Activated CD8-positive, alpha-beta memory T cell treated with anti-CD3 and anti-CD28 coated beads for 24 hours (primary cell): Measurements from ENCODE around the gene FANCF.
"Not testable (repeated sequence)": the region's sequence is repeated elsewhere in the genome, so short reads cannot be mapped to it uniquely, and the experiment has no call there.

Experiments used
- DNase-seq: peaks from one replicate; pipeline ENCODE4 v3.0.0-alpha.2; 2020

The FANCF gene, protein sequence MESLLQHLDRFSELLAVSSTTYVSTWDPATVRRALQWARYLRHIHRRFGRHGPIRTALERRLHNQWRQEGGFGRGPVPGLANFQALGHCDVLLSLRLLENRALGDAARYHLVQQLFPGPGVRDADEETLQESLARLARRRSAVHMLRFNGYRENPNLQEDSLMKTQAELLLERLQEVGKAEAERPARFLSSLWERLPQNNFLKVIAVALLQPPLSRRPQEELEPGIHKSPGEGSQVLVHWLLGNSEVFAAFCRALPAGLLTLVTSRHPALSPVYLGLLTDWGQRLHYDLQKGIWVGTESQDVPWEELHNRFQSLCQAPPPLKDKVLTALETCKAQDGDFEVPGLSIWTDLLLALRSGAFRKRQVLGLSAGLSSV

DNA sequence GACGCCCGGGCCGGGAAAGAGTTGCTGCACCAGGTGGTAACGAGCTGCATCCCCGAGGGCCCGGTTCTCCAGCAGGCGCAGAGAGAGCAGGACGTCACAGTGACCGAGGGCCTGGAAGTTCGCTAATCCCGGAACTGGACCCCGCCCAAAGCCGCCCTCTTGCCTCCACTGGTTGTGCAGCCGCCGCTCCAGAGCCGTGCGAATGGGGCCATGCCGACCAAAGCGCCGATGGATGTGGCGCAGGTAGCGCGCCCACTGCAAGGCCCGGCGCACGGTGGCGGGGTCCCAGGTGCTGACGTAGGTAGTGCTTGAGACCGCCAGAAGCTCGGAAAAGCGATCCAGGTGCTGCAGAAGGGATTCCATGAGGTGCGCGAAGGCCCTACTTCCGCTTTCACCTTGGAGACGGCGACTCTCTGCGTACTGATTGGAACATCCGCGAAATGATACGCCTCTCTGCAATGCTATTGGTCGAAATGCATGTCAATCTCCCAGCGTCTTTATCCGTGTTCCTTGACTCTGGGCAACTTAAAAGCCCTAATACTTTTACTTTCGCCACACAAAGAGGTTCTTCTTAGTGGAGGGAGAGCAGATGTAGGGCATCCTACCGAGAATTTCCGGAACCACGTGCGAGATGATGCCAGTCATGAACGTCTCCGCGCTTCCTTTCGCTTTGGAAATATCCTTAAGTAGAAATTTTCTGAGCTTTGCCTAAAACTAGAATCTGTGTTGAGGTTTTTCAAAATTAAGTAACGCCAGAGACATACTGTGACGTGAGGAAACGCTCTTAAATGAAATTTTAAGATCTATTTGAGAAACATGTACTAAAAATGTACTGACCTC, at the start of gene FANCF:
TSS of gene FANCF (minus strand) at position 376 of the 840 bp plus-strand sequence. CDS start at position 363, 13 bp downstream.
- DNase-seq = peak; percentile 95

DNA sequence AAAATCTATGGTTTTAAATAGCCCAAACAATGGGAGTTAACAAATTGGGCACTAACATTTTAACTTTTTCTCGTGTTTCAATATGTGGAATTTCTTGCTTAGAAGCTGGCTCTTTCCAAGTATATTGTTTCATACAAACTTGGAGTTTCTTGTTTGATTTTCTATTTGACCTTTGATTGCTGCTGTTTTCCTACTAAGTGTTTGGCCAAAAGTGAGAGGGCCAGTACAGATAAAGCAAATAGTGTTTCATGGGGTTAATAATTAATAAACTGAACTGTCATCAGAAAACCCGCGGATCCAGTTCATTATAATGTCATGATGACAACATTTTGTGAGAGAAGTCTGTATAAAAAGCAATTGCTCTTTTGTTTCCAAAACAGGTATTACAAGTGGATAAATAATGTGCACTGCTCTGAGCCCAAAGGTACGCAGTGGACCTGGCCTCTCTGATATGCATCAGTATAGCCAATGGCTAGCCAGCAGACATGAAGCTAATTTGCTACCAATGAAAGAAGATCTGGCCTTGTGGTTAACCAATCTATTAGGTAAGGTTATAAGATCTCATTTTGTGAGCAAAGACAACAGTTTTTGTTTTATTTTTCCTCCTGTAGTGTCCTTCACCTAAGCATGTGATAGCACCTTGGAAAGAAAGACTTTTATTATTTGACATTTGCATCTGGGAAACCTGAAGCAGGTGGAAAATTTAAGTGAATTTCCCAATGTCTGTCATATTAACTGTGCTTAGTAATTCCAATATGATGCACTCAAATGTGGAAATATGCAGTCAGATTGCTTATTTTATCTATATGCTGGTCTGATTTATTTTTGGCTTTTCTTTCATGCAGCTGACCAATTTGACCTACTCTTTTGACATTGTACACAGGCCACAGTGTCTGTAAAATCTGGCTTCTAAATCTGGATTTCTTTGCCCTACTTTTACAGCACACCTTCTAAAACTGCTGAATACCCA, 49.1 kb upstream of the FANCF start:
- DNase-seq = no peak

DNA sequence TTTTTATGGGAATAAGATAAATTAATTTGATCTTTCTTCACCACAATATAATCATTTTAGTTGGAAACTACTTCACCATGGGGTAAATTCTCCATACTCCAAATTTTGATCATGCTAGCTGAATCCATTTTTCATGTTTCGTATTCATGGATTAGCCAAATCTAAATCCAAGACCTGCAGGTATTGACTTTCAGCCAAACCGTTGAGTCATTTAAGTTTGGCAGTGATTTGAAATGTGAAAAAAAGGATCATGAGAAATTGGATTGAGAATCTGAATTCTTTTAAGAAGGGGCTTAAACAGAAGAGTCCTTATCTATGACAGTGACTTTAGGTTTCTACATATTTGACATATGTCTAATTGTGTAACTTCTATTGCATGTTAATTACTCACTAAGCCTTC, 46.1 kb upstream of the FANCF start:
- no peak for DNase-seq

DNA sequence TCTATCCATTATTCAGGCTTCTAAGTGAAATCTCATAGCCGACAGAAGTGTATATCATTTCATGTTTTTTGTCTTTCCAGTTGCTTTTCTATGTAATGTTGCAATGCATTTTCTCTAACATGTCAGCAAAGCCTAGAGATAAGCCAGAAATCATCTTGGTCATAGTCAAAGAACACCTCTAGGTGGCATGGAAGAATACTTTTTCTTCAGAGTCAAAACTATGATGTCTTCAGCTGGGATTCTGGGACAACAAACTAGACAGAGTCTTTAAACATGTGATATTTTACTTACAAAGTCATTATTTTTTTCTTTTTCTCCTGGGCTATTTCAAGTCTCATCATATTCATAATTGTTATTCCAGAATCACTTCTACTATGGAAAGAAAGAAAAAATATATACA, 45.2 kb upstream of the FANCF start:
- DNase-seq = no peak

DNA sequence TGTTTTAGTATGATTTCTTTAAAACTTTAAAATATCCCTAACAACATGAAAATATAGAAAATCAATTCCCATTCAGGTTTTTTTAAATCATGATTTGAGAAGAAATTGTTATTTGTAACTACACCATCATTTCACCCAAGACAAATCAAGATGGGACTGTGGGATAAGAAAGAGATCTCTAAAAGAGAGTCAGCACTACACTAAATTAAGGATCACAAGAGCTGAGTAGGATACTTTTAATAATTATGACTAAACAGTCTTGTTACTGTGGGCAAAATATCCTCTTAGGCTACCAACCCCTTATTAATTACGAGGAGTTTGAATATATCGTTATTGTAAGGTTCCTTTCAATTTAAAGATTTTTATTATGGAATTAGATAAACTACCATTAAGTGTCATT, 43.7 kb upstream of the FANCF start:
- no peak for DNase-seq

DNA sequence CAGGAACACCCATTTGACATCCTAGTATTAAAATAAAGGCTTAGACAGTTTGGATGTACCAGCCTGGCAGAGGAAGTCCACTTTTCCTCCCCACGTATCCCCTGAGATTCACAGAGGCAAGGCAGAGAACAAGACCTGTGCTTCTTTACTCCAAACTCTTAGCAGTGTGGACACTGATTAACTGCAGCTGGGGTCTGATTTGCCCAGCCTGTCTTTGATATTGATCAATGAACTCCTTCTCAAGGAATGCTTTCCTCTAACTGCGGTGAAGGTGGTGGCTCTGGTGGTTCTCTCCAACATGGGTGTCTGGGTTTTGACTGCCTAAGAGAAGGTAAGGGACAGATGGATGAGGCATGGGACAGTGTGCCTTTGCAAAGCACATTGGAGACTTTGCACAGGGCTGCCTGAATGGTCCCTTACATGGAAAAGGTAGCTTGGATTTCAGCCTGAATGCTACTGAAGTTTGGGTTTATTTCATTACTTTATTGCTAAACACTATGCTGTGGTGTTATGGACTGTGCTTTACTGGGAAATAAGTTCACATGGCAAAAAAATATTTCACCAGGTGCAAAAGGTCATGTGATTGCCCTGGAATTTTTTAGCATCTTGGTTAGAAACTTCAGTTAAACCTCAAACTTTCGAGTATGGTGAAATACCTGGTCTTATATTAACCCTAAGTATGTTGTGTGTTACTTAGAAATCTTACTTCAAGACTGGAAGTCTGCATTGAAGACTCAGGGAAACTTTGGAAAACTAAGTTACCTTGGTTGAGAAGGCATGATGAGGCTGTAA, 42.6 kb upstream of the FANCF start:
- no peak for DNase-seq

DNA sequence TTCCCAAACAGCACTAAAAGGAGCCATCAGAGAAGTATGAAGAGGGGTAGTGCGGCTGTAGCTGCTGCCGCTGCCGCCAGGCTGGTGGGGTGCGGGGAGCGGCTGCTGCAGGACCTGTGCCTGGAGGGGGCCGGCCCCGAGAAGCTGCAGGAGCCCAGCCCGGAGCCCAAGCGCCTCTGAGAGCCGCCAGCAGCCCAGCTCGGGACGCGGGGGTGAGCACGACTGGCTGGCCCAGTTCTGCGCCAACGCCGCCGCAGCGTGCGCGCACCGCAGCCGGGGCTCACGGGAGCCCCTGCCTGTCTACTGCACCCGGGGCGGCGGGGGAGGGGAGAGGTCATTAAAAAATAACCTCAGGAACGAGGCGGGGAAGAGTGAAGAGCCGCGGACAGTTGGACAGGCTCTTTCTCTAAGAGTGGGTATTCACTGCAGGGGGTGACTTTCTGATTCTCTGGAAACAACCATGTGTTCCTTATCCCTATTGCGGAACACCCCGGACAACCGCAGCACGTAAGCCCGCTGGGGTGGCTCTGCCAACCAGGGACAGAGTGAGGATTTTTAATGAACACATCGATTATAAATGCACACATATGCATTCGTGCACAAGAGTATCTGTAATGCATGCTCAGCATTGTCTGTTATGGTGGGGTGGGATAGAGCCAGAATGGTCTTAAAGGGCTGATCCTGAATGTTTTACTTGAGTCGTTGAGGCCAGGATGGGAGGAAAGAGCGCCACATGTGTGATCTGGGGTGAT, 41.2 kb upstream of the FANCF start:
- DNase-seq = peak; percentile 67

DNA sequence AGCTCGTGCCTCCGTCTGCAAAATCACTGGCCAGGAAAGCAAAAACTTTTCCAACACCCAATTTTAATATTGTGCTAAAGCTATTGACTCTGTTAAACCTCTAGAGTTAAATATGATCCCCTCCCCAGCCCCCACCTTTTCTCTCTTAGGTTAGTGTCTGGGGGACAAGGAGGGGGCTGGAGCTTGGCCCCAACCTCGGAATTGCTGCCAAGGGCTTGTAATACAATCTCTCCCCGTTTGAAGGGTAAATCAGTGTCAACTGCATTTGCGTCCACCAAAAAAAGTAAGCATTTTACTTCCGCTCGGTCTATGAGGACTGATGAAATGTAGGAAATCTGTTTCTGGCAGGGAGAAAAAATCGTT, 40.7 kb upstream of the FANCF start, which contains the start of gene GAS2:
TSS of gene GAS2 (plus strand) at position 287 of the 363 bp plus-strand sequence. CDS start 8,259 bp downstream, outside the sequence.
- no peak for DNase-seq

DNA sequence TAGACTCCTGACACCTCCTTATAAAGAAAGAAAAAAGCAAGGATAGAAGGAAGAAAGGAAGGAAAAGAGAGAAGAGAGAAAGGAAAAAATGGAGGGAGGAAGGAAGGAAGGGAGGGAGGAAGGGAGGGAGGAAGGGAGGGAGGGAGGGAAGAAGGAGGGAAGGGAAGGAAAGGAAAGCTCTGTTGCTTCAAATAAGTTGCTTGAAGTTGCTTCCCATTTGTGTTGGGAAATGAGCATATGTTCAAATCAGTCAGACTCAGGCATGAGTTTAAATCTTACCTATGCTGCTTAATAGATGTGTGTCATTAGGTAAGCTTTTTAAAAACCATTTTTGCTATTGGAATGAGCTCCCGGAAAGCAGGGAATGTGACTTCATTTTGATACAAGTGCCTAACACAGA, 34.2 kb upstream of the FANCF start:
- no peak for DNase-seq

DNA sequence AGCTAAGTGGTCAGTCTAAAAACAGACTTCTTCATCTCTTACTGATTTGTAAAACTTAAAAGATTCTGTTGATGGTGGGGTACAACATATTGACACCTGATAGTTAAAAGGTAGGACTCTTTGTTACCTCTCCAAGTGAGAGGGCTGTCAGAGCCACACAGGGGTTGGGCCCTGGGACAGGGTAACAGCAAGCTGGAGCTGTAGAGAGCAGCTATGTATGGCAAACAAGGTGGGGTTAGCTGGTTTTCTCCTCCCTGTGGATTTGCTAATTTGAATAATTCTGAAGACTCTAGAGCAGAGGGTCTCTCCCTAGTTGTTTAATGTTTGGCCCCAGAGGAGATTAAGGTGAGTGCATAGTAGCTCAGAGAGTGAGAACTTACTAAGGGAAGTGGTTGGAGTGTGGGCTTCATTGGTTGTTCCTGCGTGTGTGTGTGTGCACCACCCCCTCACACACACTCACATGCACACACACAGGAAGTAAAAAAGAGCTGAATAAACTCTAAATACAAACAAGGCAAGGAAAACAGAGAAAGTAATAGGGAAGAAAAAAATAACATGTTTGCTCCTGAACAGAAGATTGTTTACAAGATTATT, 31.6 kb upstream of the FANCF start:
- DNase-seq = no peak

DNA sequence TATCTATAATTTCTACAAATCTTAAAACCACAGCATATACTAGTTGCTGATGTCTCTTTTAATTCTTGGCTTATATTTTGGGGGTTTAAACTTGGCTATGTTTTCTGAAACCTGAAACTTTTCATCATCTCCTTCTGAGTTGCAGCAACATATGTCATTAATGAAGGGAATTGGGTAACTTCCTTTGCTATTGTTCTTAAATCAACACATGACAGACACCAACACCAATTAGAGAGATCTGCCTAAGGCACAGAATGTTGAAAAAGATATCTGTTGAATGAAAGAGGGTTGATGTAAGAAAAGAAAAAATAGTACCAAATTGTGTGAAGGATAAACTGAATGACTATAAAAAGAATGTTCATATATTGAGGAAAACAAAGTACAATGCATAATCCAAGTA, 30.5 kb upstream of the FANCF start:
- DNase-seq = no peak

DNA sequence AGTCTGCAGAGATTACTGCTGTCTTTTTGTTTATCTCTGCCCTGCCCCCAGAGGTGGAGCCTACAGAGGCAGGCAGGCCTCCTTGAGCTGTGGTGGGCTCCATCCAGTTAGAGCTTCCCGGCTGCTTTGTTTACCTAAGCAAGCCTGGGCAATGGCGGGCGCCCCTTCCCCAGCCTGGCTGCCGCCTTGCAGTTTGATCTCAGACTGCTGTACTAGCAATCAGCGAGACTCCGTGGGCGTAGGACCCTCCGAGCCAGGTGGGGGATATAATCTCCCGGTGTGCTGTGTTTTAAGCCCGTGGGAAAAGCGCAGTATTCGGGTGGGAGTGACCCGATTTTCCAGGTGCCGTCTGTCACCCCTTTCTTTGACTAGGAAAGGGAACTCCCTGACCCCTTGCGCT, 26.7 kb upstream of the FANCF start:
- not testable (repeated sequence) for DNase-seq

DNA sequence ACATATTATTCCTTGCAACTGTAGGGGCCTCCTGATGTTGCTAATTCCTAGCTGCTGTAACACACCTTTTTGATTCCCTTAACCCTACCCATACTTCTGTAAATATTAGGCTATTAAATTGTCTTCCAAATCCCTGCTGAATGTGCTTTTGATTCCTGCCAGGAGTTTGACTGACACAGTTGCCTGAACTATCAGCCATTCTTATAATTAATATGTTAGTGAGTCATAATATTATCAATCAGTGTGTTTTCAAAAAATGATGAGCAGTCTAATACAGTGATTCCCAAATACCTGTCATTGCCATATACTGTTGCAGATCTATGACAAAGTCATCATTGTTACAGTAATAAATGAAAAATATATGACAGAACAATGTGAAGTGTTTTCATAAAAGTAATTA, 15.9 kb upstream of the FANCF start:
- DNase-seq = no peak

DNA sequence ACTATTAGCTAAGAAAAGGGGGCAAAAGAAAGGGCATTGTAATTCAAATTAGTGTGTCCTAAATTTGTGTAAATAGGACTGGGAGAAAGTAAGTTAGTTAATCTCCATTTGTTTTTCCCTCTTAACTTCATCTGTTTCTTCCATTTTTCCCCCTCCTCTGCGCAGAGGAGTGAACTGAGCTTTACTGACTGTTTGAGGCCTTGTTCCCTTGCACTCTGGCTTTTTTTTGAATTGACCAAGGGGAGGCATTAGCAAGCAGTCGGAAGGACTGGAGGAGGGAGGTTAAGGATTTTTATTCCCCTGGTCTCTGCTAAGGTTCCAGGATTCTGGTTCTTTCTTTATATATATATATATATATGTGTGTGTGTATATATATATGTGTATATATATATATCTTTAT, 15.2 kb upstream of the FANCF start:
- DNase-seq = no peak

DNA sequence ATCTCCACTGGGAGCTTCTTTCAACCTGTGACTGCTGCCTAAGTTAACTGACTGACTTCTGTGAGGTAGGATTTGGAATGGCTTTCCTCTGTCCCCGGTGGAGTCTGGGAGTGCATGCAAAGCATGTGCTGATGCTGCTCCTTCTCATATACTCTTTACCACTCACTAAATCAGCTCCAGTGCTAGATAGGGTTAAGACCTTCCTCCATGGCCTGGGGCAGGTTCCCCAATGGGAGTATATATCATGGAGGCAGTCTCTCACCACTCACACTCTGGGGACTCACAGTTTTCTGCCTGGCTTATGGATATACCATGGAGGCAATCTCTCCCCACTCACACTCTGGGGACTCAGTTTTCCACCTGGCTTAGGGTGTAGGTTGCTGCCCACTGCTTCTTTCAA, 10.1 kb upstream of the FANCF start:
- DNase-seq = no peak

DNA sequence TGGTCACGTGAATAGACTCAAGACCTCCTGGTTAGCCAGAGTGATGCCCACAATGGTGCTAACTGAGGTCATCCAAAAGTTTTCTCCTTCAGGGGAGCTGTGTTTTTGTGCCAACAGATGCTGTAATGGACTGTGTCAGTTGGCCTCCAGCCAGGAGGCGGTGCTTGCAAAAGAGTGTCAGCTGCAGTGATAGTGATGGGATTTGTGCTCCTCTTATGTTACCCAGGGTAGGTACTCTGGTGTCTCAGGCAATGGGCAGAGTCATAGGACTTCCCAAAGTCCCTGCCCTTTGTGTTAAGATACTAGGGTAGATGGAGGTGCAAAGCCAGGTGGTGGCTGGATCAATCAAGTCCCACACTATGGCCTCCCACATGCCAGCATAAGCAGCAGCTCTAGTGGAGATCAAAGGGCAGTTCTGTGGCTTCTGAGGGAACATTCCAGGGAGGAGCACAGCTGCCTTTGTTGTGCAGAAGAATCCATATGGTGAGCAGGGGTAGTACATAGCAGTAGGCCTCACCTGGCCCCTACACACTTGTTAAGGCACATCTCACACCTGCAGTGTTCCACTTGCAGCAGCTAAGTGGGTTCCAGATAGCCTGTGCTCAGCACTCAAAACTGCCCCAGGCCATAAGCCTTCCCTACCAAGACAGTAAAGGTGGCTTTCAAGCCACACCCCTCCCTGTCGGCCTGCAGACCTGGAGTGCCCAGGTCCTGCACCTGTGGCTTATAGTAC, 9.4 kb upstream of the FANCF start:
- no peak for DNase-seq

DNA sequence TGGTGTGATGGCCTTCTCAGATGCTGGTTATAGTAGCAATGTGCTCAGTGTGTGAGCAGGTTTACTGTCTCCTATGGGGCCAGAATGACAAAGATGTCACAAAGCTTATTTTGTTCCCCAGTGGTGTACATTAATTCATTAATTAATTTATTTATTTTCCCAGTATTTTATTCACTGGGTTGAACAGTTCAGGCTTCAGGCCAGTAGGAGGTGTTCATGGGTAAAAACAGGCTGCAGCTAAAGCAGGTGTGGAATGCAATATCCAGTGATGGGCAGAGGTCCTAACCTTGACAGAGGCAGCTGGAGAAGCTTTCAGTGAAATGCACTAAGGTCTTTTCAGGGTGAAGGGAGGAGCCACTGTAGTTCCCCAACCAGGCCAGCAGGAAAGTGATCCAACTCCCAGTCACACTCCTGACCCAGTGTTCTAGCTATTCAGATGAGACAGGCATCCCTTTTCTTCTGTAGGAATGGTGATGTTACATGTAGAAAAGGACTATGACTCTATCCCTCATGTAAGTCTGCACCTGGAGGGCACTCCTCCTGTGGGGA, 7.8 kb upstream of the FANCF start:
- DNase-seq = no peak

DNA sequence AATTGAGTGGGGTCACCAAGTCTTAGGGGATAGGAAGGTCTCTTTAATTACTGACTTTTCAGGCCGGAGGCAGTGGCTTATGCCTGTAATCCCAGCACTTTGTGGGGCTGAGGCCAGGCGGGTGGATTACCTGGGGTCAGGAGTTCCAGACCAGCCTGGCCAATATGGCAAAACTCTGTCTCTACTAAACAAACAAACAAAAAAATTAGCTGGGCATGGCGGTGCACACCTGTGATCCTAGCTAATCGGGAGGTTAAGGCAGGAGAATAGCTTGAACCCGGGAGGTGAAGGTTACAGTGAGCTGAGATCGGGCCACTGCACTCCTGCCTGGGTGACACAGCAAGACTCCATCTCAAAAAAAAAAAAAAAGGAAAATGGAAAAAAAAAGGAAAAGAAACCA, 1.8 kb upstream of the FANCF start:
- no peak for DNase-seq

DNA sequence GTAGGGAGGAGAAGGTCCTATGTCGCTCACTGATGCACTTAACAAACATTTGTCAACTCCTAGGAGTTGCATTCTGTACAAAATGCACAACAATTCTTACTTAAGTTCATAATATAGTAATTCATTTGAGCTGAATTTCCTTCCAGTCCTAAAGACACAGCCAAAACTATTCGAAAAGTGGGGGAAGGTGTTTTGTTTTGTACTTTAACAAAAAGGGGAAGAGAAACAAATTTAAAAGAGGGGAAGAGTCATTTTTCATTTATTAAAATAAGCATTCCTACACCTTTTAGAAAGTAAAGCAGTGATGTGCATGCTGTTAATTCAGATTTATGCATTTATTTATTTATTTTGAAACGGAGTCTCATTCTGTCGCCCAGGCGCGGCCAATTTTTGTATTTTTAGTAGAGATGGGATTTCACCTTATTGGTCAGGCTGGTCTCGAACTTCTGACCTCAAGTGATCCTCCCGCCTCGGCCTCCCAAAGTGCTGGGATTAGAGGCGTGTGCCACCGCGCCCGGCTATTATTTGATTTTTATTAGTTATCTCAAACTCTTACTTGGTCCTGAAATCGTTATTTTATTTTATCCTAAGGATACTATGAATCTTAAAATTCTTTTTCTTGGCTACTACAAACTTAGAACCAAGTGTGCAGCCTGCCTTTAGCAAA, 1.1 kb upstream of the FANCF start:
- DNase-seq = no peak
